DOHH2 (cell line): ENCODE measurements around the gene MSANTD3.
"Not testable (repeated sequence)": the region's sequence is repeated elsewhere in the genome, so short reads cannot be mapped to it uniquely, and the experiment has no call there.

Experiments
- H3F3A ChIP-seq: fragments of 200-600 bp; sonication (generic), shearing (Covaris generic); 2 replicates; pipeline ENCODE4 v1.6.0; 2016; ENCODE audit warnings: antibody characterized with exemption, mild to moderate bottlenecking; ENCODE audit not compliant: control insufficient read depth, insufficient read depth
- H3K27ac ChIP-seq: fragments of 200-600 bp; sonication (generic); 2 replicates; pipeline ENCODE4 v1.5.1; 2014; ENCODE audit warnings: low read depth, mild to moderate bottlenecking, low read length, moderate library complexity
- H3K27me3 ChIP-seq: fragments of 200-600 bp; sonication (generic); 2 replicates; pipeline ENCODE4 v1.6.1; 2014; ENCODE audit warnings: mild to moderate bottlenecking, low read length, mixed read lengths; ENCODE audit not compliant: control insufficient read depth
- H3K36me3 ChIP-seq: fragments of 200-600 bp; sonication (generic); 2 replicates; pipeline ENCODE4 v1.6.1; 2014; ENCODE audit warnings: mild to moderate bottlenecking, low read length, moderate library complexity, mixed read lengths; ENCODE audit not compliant: control insufficient read depth
- H3K4me1 ChIP-seq: fragments of 200-600 bp; sonication (generic); 2 replicates; pipeline ENCODE4 v1.6.1; 2014; ENCODE audit warnings: mild to moderate bottlenecking, low read length, mixed read lengths; ENCODE audit not compliant: control insufficient read depth
- H3K4me2 ChIP-seq: fragments of 200-600 bp; sonication (generic); 2 replicates; pipeline ENCODE4 v1.6.0; 2014; ENCODE audit warnings: mild to moderate bottlenecking, low read length, moderate library complexity
- H3K4me3 ChIP-seq: fragments of 200-600 bp; sonication (generic); 2 replicates; pipeline ENCODE4 v1.5.1; 2014; ENCODE audit warnings: mild to moderate bottlenecking, low read length, mixed read lengths
- H3K79me2 ChIP-seq: fragments of 200-600 bp; sonication (generic); 2 replicates; pipeline ENCODE4 v1.6.1; 2014; ENCODE audit warnings: mild to moderate bottlenecking, low read length, mixed read lengths; ENCODE audit not compliant: control insufficient read depth
- H3K9me2 ChIP-seq: fragments of 200-600 bp; sonication (generic); replicated peaks from 2 replicates; pipeline ENCODE4 v1.6.1; 2014; ENCODE audit warnings: mild to moderate bottlenecking, low read length, mixed read lengths; ENCODE audit not compliant: control insufficient read depth
- H3K9me3 ChIP-seq: fragments of 200-600 bp; sonication (generic); 2 replicates; pipeline ENCODE4 v1.6.1; 2014; ENCODE audit warnings: antibody characterized with exemption, low read length, mixed read lengths; ENCODE audit not compliant: control insufficient read depth, insufficient read depth
- H4K20me1 ChIP-seq: fragments of 200-600 bp; sonication (generic); 2 replicates; pipeline ENCODE4 v1.6.0; 2014; ENCODE audit warnings: low read depth, mild to moderate bottlenecking, antibody characterized with exemption, low read length, moderate library complexity; ENCODE audit not compliant: control insufficient read depth, insufficient read depth
- EZH2phosphoT487 ChIP-seq: fragments of 200-600 bp; sonication (generic); IDR thresholded peaks from 2 replicates; pipeline ENCODE4 v1.6.1; 2017; ENCODE audit warnings: borderline replicate concordance, mild to moderate bottlenecking, antibody characterized with exemption, low read length, moderate library complexity, mixed read lengths
- TF ChIP-seq, protein P1 (sequence below): fragments of 200-600 bp; sonication (generic); IDR thresholded peaks from one replicate; pipeline ENCODE4 v1.5.1; 2014; ENCODE audit warnings: antibody characterized with exemption, mild to moderate bottlenecking, low read depth, low read length; ENCODE audit not compliant: poor library complexity, severe bottlenecking

MSANTD3 gene

GRCh38 chr9:100426530-100427365, at the start of gene MSANTD3:
MSANTD3 (plus strand) TSS chr9:100427143; CDS start chr9:100441939, 14,796 bp downstream.
- TF ChIP-seq, protein P1, sequence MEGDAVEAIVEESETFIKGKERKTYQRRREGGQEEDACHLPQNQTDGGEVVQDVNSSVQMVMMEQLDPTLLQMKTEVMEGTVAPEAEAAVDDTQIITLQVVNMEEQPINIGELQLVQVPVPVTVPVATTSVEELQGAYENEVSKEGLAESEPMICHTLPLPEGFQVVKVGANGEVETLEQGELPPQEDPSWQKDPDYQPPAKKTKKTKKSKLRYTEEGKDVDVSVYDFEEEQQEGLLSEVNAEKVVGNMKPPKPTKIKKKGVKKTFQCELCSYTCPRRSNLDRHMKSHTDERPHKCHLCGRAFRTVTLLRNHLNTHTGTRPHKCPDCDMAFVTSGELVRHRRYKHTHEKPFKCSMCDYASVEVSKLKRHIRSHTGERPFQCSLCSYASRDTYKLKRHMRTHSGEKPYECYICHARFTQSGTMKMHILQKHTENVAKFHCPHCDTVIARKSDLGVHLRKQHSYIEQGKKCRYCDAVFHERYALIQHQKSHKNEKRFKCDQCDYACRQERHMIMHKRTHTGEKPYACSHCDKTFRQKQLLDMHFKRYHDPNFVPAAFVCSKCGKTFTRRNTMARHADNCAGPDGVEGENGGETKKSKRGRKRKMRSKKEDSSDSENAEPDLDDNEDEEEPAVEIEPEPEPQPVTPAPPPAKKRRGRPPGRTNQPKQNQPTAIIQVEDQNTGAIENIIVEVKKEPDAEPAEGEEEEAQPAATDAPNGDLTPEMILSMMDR = peak; percentile 21
- TF ChIP-seq EZH2phosphoT487 = no peak
- Histone ChIP-seq H3K27me3 (no peaks in the 10 kb centered on the region), H3K4me2 (peak within 1 kb of the TSS; percentile 84), H3K27ac (peak within 1 kb of the TSS; percentile 47), H4K20me1 (no peaks in the 10 kb centered on the region), H3K9me3 (no peaks in the 10 kb centered on the region), H3K4me1 (peaks cover 28% of the 10 kb centered on the region), H3K36me3 (no peaks in the 10 kb centered on the region), H3K4me3 (peak within 1 kb of the TSS; percentile 89), H3K79me2 (peaks cover 33% of the 10 kb centered on the region), H3K9me2 (no peaks in the 10 kb centered on the region), H3F3A (peaks cover 5% of the 10 kb centered on the region)

GRCh38 chr9:100379862-100380261, 47.1 kb upstream of the MSANTD3 start:
- H3K79me2 ChIP-seq = no peaks in the 10 kb centered on the region
- peaks cover 6% of the 10 kb centered on the region; the same call in 1 of the 2 replicates for H3K9me3 ChIP-seq
- no peaks in the 10 kb centered on the region for H3F3A ChIP-seq
- no peaks in the 10 kb centered on the region for H3K4me1 ChIP-seq
- H3K4me2 ChIP-seq = no peak overlapping the region
- TF ChIP-seq, protein P1 = no peak
- TF ChIP-seq EZH2phosphoT487 = no peak
- no peak overlapping the region for H3K27ac ChIP-seq
- no peak overlapping the region for H3K4me3 ChIP-seq
- H4K20me1 ChIP-seq = no peaks in the 10 kb centered on the region
- no peaks in the 10 kb centered on the region for H3K9me2 ChIP-seq
- H3K27me3 ChIP-seq = no peaks in the 10 kb centered on the region
- no peaks in the 10 kb centered on the region for H3K36me3 ChIP-seq

GRCh38 chr9:100392989-100393388, 34.0 kb upstream of the MSANTD3 start:
- H3K4me2 ChIP-seq, H3K9me2 ChIP-seq, H3F3A ChIP-seq, H3K36me3 ChIP-seq, H3K4me1 ChIP-seq, H3K79me2 ChIP-seq, H3K27ac ChIP-seq, H3K4me3 ChIP-seq, H4K20me1 ChIP-seq, H3K9me3 ChIP-seq, H3K27me3 ChIP-seq: not testable (repeated sequence)

- no peak for TF ChIP-seq EZH2phosphoT487
- TF ChIP-seq, protein P1 = no peak
- Histone ChIP-seq H3K27me3 (no peaks in the 10 kb centered on the region), H3K9me2 (no peaks in the 10 kb centered on the region), H3K79me2 (no peaks in the 10 kb centered on the region), H3K9me3 (0 out of 2 replicates have a peak, but pooled peaks cover 2% of the 10 kb centered on the region), H3K4me2 (no peak overlapping the region), H3K27ac (no peak overlapping the region), H3K36me3 (no peaks in the 10 kb centered on the region), H4K20me1 (no peaks in the 10 kb centered on the region), H3K4me1 (no peaks in the 10 kb centered on the region), H3F3A (no peaks in the 10 kb centered on the region), H3K4me3 (no peak overlapping the region)
These were observed 32.8 kb upstream of the MSANTD3 start for GRCh38 chr9:100394032-100394695.
